Measurements from ENCODE around the gene KLK11.

The KLK11 gene

GRCh38 chr19:51059715-51060114 lies 33.3 kb upstream of the KLK11 start:
- no peak for DNase-seq
- Histone ChIP-seq H3K9me3 (no peaks in the 10 kb centered on the region), H3K27ac (no peak overlapping the region), H3K36me3 (no peaks in the 10 kb centered on the region), H3K27me3 (peaks cover 0 to 14% of the 10 kb centered on the region in 2 donors), H3K4me3 (no peak overlapping the region), H3K4me1 (no peaks in the 10 kb centered on the region)
- no peak for TF ChIP-seq CTCF (IDR thresholded peaks at IDR 0.05)
- intact Hi-C loops (cut with DNase I; ENCODE audit: low total_unique reads): no loop called here

- intact Hi-C loops (cut with DNase I; ENCODE audit: low total_unique reads): no loop called here
- TF ChIP-seq CTCF (IDR thresholded peaks at IDR 0.05): no peak
- no peak overlapping the region for H3K4me3 ChIP-seq
- no peaks in the 10 kb centered on the region for H3K4me1 ChIP-seq
- no peaks in the 10 kb centered on the region for H3K9me3 ChIP-seq
- DNase-seq: no peak
- H3K36me3 ChIP-seq: no peaks in the 10 kb centered on the region
- peaks cover 0 to 3% of the 10 kb centered on the region in 2 donors for H3K27me3 ChIP-seq
- H3K27ac ChIP-seq: no peak overlapping the region
Observed at GRCh38 chr19:51055866-51056265, 29.4 kb upstream of the KLK11 start.

- H3K27ac ChIP-seq: no peak overlapping the region
Observed at GRCh38 chr19:51047031-51047335, 20.6 kb upstream of the KLK11 start.

GRCh38 chr19:51044327-51044726 lies 17.9 kb upstream of the KLK11 start:
- H3K36me3 ChIP-seq: no peaks in the 10 kb centered on the region
- no peak overlapping the region for H3K4me3 ChIP-seq
- H3K27ac ChIP-seq: no peak overlapping the region
- H3K9me3 ChIP-seq: no peaks in the 10 kb centered on the region
- no peak for DNase-seq
- intact Hi-C loops (cut with DNase I; ENCODE audit: low total_unique reads): no loop called here
- no peak for TF ChIP-seq CTCF (IDR thresholded peaks at IDR 0.05)
- H3K27me3 ChIP-seq: no peaks in the 10 kb centered on the region
- no peaks in the 10 kb centered on the region for H3K4me1 ChIP-seq

More at GRCh38 chr19:51047031-51047335, 20.6 kb upstream of the KLK11 start:
- intact Hi-C loops (cut with DNase I; ENCODE audit: low total_unique reads): no loop called here
- no peak overlapping the region for H3K4me3 ChIP-seq
- no peak for TF ChIP-seq CTCF (IDR thresholded peaks at IDR 0.05)
- no peaks in the 10 kb centered on the region for H3K27me3 ChIP-seq
- H3K36me3 ChIP-seq: no peaks in the 10 kb centered on the region
- no peak for DNase-seq
- H3K4me1 ChIP-seq: no peaks in the 10 kb centered on the region
- peaks cover 0 to 4% (median 0%) of the 10 kb centered on the region in 3 donors for H3K9me3 ChIP-seq

GRCh38 chr19:51043497-51043896 lies 17.1 kb upstream of the KLK11 start:
- TF ChIP-seq CTCF (IDR thresholded peaks at IDR 0.05): no peak
- intact Hi-C loops (cut with DNase I; ENCODE audit: low total_unique reads): no loop called here
- DNase-seq: no peak
- Histone ChIP-seq H3K9me3 (no peaks in the 10 kb centered on the region), H3K4me3 (no peak overlapping the region), H3K36me3 (no peaks in the 10 kb centered on the region), H3K27ac (no peak overlapping the region), H3K27me3 (no peaks in the 10 kb centered on the region), H3K4me1 (no peaks in the 10 kb centered on the region)

GRCh38 chr19:51040151-51040550 lies 13.7 kb upstream of the KLK11 start:
- no peak for TF ChIP-seq CTCF (IDR thresholded peaks at IDR 0.05)
- H3K4me1 ChIP-seq: no peaks in the 10 kb centered on the region
- intact Hi-C loops (cut with DNase I; ENCODE audit: low total_unique reads): no loop called here
- no peaks in the 10 kb centered on the region for H3K36me3 ChIP-seq
- DNase-seq: no peak
- H3K9me3 ChIP-seq: no peaks in the 10 kb centered on the region
- H3K4me3 ChIP-seq: no peak overlapping the region
- H3K27ac ChIP-seq: no peak overlapping the region
- H3K27me3 ChIP-seq: no peaks in the 10 kb centered on the region

All from tibial artery (tissue), 4 donors.